Head of caudate nucleus (tissue), 42 donors: ENCODE results near the gene NXNL2.
A peak's percentile ranks its signal among the peaks of the same experiment; 100 is the strongest.

ENCODE experiments used
- DNase-seq, 42 donors: peaks; one replicate each; pipeline versions ENCODE4 v3.0.0 to v3.0.0-alpha.2; 2020 to 2021; ENCODE audit warnings: mixed read lengths in 7 of 42
- intact Hi-C: fragments of 100-400 bp; cut with DNase I; formaldehyde crosslinking; loops from one replicate; pipeline ENCODE4 v1.15.0; 2022

The NXNL2 gene

GRCh38 chr9:88534456-88535225 lies at the start of gene NXNL2:
Gene NXNL2 (plus strand): TSS chr9:88535178. CDS start chr9:88535435, 257 bp downstream.
- intact Hi-C loops: no loop called here
- DNase-seq: peak in 18 of 42 donors; percentile 5 to 58 (median 23)

- intact Hi-C loops: no loop called here
- no peak for DNase-seq
Observed at GRCh38 chr9:88488166-88488565, 46.8 kb upstream of the NXNL2 start.

- peak in 1 of 42 donors; percentile 24 for DNase-seq
- intact Hi-C loops: loop anchor here (10.0 kb wide), 1 partner anchor 60 kb away; no protein-coding TSS in a partner anchor
Observed at GRCh38 chr9:88494983-88495721, 39.8 kb upstream of the NXNL2 start.

- peak in 1 of 42 donors; percentile 27 for DNase-seq
- intact Hi-C loops: loop anchor here (10.0 kb wide), 1 partner anchor 62 kb away; no protein-coding TSS in a partner anchor
Observed at GRCh38 chr9:88497224-88497623, 37.8 kb upstream of the NXNL2 start.

- DNase-seq: peak in 1 of 42 donors; percentile 13
- intact Hi-C loops: loop anchor here (10.0 kb wide), 1 partner anchor 64 kb away; no protein-coding TSS in a partner anchor
Observed at GRCh38 chr9:88498880-88499279, 36.1 kb upstream of the NXNL2 start.

GRCh38 chr9:88501086-88501485 lies 33.9 kb upstream of the NXNL2 start:
- no peak for DNase-seq
- intact Hi-C loops: no loop called here

GRCh38 chr9:88502552-88503034 lies 32.4 kb upstream of the NXNL2 start:
- intact Hi-C loops: no loop called here
- DNase-seq: peak in 2 of 42 donors; percentile 7 to 21

- intact Hi-C loops: no loop called here
- DNase-seq: peak in 2 of 42 donors; percentile 8 to 12
Observed at GRCh38 chr9:88503081-88503844, 31.7 kb upstream of the NXNL2 start.

- intact Hi-C loops: no loop called here
- DNase-seq: peak in 2 of 42 donors; percentile 2 to 8
Observed at GRCh38 chr9:88503845-88504764, 30.9 kb upstream of the NXNL2 start.

GRCh38 chr9:88508326-88508725 lies 26.7 kb upstream of the NXNL2 start:
- no peak for DNase-seq
- intact Hi-C loops: no loop called here

GRCh38 chr9:88511906-88512305 lies 23.1 kb upstream of the NXNL2 start:
- DNase-seq: no peak
- intact Hi-C loops: no loop called here

GRCh38 chr9:88514247-88514646 lies 20.7 kb upstream of the NXNL2 start:
- no peak for DNase-seq
- intact Hi-C loops: no loop called here

- intact Hi-C loops: no loop called here
- DNase-seq: peak in 37 of 42 donors; percentile 18 to 85 (median 50)
Observed at GRCh38 chr9:88521308-88521707, 13.7 kb upstream of the NXNL2 start.

GRCh38 chr9:88522360-88522759 lies 12.6 kb upstream of the NXNL2 start:
- DNase-seq: no peak
- intact Hi-C loops: no loop called here

GRCh38 chr9:88523056-88523455 lies 11.9 kb upstream of the NXNL2 start:
- no peak for DNase-seq
- intact Hi-C loops: no loop called here

GRCh38 chr9:88524911-88525310 lies 10.1 kb upstream of the NXNL2 start:
- no peak for DNase-seq
- intact Hi-C loops: no loop called here

GRCh38 chr9:88527618-88528017 lies 7.4 kb upstream of the NXNL2 start:
- no peak for DNase-seq
- intact Hi-C loops: no loop called here

GRCh38 chr9:88528080-88528790 lies 6.7 kb upstream of the NXNL2 start:
- no peak for DNase-seq
- intact Hi-C loops: no loop called here
